Measurements from ENCODE around the gene MEF2B. TPM values are rescaled to one million over a fixed set of nuclear protein-coding genes. Genes with fewer than 3 reads are reported as not detected.
"Not testable (repeated sequence)": the region's sequence is repeated elsewhere in the genome, so short reads cannot be mapped to it uniquely, and the experiment has no call there.

Gene MEF2B
- total RNA-seq, 1 donor from 2014 or later = 0.13 TPM

- no peak for DNase-seq (ENCODE audit: low read depth, low spot score)
These were observed 23.9 kb upstream of the MEF2B start for GRCh38 chr19:19193926-19194325.

- DNase-seq (ENCODE audit: low read depth, low spot score) = no peak
These were observed 22.9 kb upstream of the MEF2B start for GRCh38 chr19:19192910-19193423.

- DNase-seq (ENCODE audit: low read depth, low spot score) = peak; percentile 95
These were observed 22.2 kb upstream of the MEF2B start, which contains the start of the genes BORCS8 and RFXANK for GRCh38 chr19:19192078-19192882. Gene BORCS8 (minus strand): TSS chr19:19192152. CDS start chr19:19192117, 35 bp downstream. Gene RFXANK (plus strand): TSS chr19:19192258. CDS start chr19:19193947, 1,689 bp downstream.

- no peak for DNase-seq (ENCODE audit: low read depth, low spot score)
These were observed 21.7 kb upstream of the MEF2B start for GRCh38 chr19:19191768-19192077.

- no peak for DNase-seq (ENCODE audit: low read depth, low spot score)
These were observed 16.7 kb upstream of the MEF2B start for GRCh38 chr19:19186742-19187141.

- no peak for DNase-seq (ENCODE audit: low read depth, low spot score)
These were observed 16.0 kb upstream of the MEF2B start for GRCh38 chr19:19185853-19186740.

- DNase-seq (ENCODE audit: low read depth, low spot score) = no peak
These were observed 11.5 kb upstream of the MEF2B start for GRCh38 chr19:19181488-19181998.

GRCh38 chr19:19179548-19180441 is 9.7 kb upstream of the MEF2B start:
- no peak for DNase-seq (ENCODE audit: low read depth, low spot score)

- no peak for DNase-seq (ENCODE audit: low read depth, low spot score)
These were observed 6.9 kb upstream of the MEF2B start for GRCh38 chr19:19176950-19177349.

- DNase-seq (ENCODE audit: low read depth, low spot score) = not testable (repeated sequence)
These were observed 3.2 kb upstream of the MEF2B start for GRCh38 chr19:19173243-19173642.

GRCh38 chr19:19171821-19172532 is 1.9 kb upstream of the MEF2B start:
- DNase-seq (ENCODE audit: low read depth, low spot score) = no peak

- no peak for DNase-seq (ENCODE audit: low read depth, low spot score)
These were observed 1.0 kb upstream of the MEF2B start for GRCh38 chr19:19170873-19171672.

GRCh38 chr19:19169236-19170052 is 619 bp downstream of the MEF2B start:
- DNase-seq (ENCODE audit: low read depth, low spot score) = no peak

- no peak for DNase-seq (ENCODE audit: low read depth, low spot score)
These were observed 2.5 kb downstream of the MEF2B start for GRCh38 chr19:19167612-19168011.

GRCh38 chr19:19165396-19165795 is 4.7 kb downstream of the MEF2B start:
- DNase-seq (ENCODE audit: low read depth, low spot score) = no peak

GRCh38 chr19:19162495-19162894 is 7.6 kb downstream of the MEF2B start:
- DNase-seq (ENCODE audit: low read depth, low spot score) = no peak

GRCh38 chr19:19160461-19161035 is 9.5 kb downstream of the MEF2B start:
- DNase-seq (ENCODE audit: low read depth, low spot score) = no peak

GRCh38 chr19:19159534-19159933 is 10.5 kb downstream of the MEF2B start:
- DNase-seq (ENCODE audit: low read depth, low spot score) = no peak
